GM19438 (cell line): ENCODE measurements around the gene MATN3.

Source experiments
- ATAC-seq: cut with Tn5 transposase; IDR thresholded peaks from one replicate; pipeline ENCODE4 v1.9.1; 2021; ENCODE audit warnings: low read depth; ENCODE audit not compliant: unreplicated experiment

Gene MATN3

DNA sequence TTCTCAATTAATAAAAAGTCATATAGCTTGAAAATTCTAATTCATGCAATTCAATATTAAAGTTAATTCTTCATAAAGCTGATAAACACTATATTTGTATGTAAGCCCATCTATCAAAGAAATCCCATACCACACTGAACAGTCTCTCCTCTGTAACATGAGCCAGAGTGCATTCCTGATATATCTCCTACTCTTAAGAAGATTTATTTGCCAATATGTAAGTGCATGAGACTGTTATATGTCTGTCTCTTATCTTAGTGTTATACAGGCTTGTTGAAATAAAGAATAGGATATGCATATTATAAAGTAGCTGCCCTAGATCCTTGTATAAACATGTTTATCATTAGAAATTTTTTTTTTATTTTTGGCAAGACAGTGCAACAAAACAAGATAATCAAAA lies 70.3 kb downstream of the MATN3 start:
- ATAC-seq = no peak
